OCI-LY7 (cell line): ENCODE measurements around the gene RASA2. TPM values are rescaled to one million over a fixed set of nuclear protein-coding genes. Genes with fewer than 3 reads are reported as not detected.

Experiments used
- BruUV-seq: library from RNA; stranded (reverse); fragments of 400-500 nt; replicated peaks from 2 replicates; lab custom pipeline; 2021; lab: Mats Ljungman, UMichigan
- CTCF ChIA-PET: fragments of 300-600 bp; sonication (Branson Sonifier 250); formaldehyde crosslinking; loops from one replicate; lab custom pipeline; 2022; ENCODE audit warnings: antibody characterized with exemption; ENCODE audit not compliant: unreplicated experiment; lab: Charles Lee
- POLR2A ChIA-PET: fragments of 300-600 bp; sonication (Branson Sonifier 250); formaldehyde crosslinking; loops from one replicate; lab custom pipeline; 2022; ENCODE audit warnings: antibody characterized with exemption; lab: Charles Lee
- DNase-seq: peaks from one replicate; pipeline ENCODE4 v3.0.0-alpha.2; 2015; ENCODE audit warnings: low spot score
- H2AFZ ChIP-seq: fragments of 200-600 bp; sonication (generic), shearing (Covaris generic); 2 replicates; pipeline ENCODE4 v1.6.1; 2014; ENCODE audit warnings: mild to moderate bottlenecking, antibody characterized with exemption, low read length, moderate library complexity
- H3K27ac ChIP-seq: fragments of 200-600 bp; sonication (generic); 2 replicates; pipeline ENCODE4 v1.5.1; 2014; ENCODE audit warnings: mixed run types, low read depth, mild to moderate bottlenecking, moderate library complexity, low read length, inconsistent platforms; ENCODE audit not compliant: poor library complexity, severe bottlenecking
- H3K36me3 ChIP-seq: fragments of 200-600 bp; sonication (generic); 2 replicates; pipeline ENCODE4 v1.6.1; 2014; ENCODE audit warnings: mild to moderate bottlenecking, antibody characterized with exemption, low read length, moderate library complexity, mixed read lengths; ENCODE audit not compliant: insufficient read depth
- H3K4me1 ChIP-seq: fragments of 200-600 bp; sonication (generic); 2 replicates; pipeline ENCODE4 v1.5.1; 2014; ENCODE audit warnings: mild to moderate bottlenecking, low read length; ENCODE audit not compliant: insufficient read depth, poor library complexity, severe bottlenecking
- H3K4me2 ChIP-seq: fragments of 200-600 bp; sonication (generic); 2 replicates; pipeline ENCODE4 v1.6.1; 2014; ENCODE audit warnings: mild to moderate bottlenecking, low read length
- H3K4me3 ChIP-seq: fragments of 200-600 bp; sonication (generic); 2 replicates; pipeline ENCODE4 v1.5.1; 2014; ENCODE audit warnings: mild to moderate bottlenecking, low read depth, low read length; ENCODE audit not compliant: poor library complexity, severe bottlenecking
- H3K79me2 ChIP-seq: fragments of 200-600 bp; sonication (generic); 2 replicates; pipeline ENCODE4 v1.6.1; 2016; ENCODE audit warnings: low read depth, mild to moderate bottlenecking, low read length, moderate library complexity, mixed read lengths; ENCODE audit not compliant: insufficient read depth
- H3K9me2 ChIP-seq: fragments of 200-600 bp; sonication (generic); 2 replicates; pipeline ENCODE4 v1.6.1; 2016; ENCODE audit warnings: mild to moderate bottlenecking, low read length, mixed read lengths; ENCODE audit not compliant: insufficient read depth
- H3K9me3 ChIP-seq: fragments of 200-600 bp; sonication (generic); 2 replicates; pipeline ENCODE4 v1.6.1; 2014; ENCODE audit warnings: mild to moderate bottlenecking, mixed run types, low read length, mixed read lengths
- H4K20me1 ChIP-seq: fragments of 200-600 bp; sonication (generic); 2 replicates; pipeline ENCODE4 v1.6.1; 2014; ENCODE audit warnings: mild to moderate bottlenecking, antibody characterized with exemption, low read length, moderate library complexity, mixed read lengths; ENCODE audit not compliant: insufficient read depth
- CTCF ChIP-seq: fragments of 200-600 bp; sonication (generic); conservative IDR thresholded peaks from 2 replicates; pipeline ENCODE4 v1.5.1; 2014; ENCODE audit warnings: mild to moderate bottlenecking, antibody characterized with exemption, low read length, moderate library complexity, mixed read lengths
- EZH2phosphoT487 ChIP-seq: fragments of 200-600 bp; sonication (generic); IDR thresholded peaks from 2 replicates; pipeline ENCODE4 v1.6.1; 2018; ENCODE audit warnings: low read depth, borderline replicate concordance, mild to moderate bottlenecking, mixed run types, antibody characterized with exemption, low read length, moderate library complexity, mixed read lengths
- intact Hi-C: fragments of 100-400 bp; cut with micrococcal nuclease; formaldehyde crosslinking; loops from one replicate; pipeline ENCODE4 v1.10.0; 2022; ENCODE audit not compliant: unreplicated experiment
- total RNA-seq, 2 experiments: library from RNA; depleted of rRNA in 1 of 2; stranded (reverse); fragments of >200 nt in 1 of 2; shearing (Covaris generic) in 1 of 2; gene quantifications; 2 replicates each; pipeline ENCODE4 v1.2.3, GENCODE V29; 2014 to 2022

The RASA2 gene
- total RNA-seq, 2 experiments from 2014 or later: 11.0 to 21.7 TPM

- DNase-seq: no peak
- TF ChIP-seq EZH2phosphoT487: no peak
- BruUV-seq: no TSS peak
- H4K20me1 ChIP-seq: no peaks in the 10 kb centered on the region
- no peaks in the 10 kb centered on the region for H3K9me2 ChIP-seq
- H3K9me3 ChIP-seq: peaks cover 23% of the 10 kb centered on the region; the same call in 1 of the 2 replicates
- H3K4me1 ChIP-seq: no peaks in the 10 kb centered on the region
- POLR2A ChIA-PET: no interaction called here
- CTCF ChIA-PET: no interaction called here
- H3K27ac ChIP-seq: no peak overlapping the region
- no peak overlapping the region for H3K4me2 ChIP-seq
- H2AFZ ChIP-seq: no peak overlapping the region
- H3K36me3 ChIP-seq: peaks cover 41% of the 10 kb centered on the region
- H3K4me3 ChIP-seq: no peak overlapping the region
- intact Hi-C loops: no loop called here
- no peaks in the 10 kb centered on the region for H3K79me2 ChIP-seq
Measured at GRCh38 chr3:141537856-141538255, 51.0 kb downstream of the RASA2 start.

- no peaks in the 10 kb centered on the region for H3K4me1 ChIP-seq
- peaks cover 49% of the 10 kb centered on the region for H3K36me3 ChIP-seq
- peaks cover 28% of the 10 kb centered on the region; the same call in 1 of the 2 replicates for H3K9me3 ChIP-seq
- no peak overlapping the region for H3K4me3 ChIP-seq
- no peak for DNase-seq
- H2AFZ ChIP-seq: no peak overlapping the region
- BruUV-seq: no TSS peak
- no peaks in the 10 kb centered on the region for H3K79me2 ChIP-seq
- no peak for TF ChIP-seq CTCF
- TF ChIP-seq EZH2phosphoT487: no peak
- H3K27ac ChIP-seq: no peak overlapping the region
- H4K20me1 ChIP-seq: no peaks in the 10 kb centered on the region
- H3K4me2 ChIP-seq: no peak overlapping the region
- ChIA-PET POLR2A (interaction anchor here (1.3 kb wide), 1 partner anchor 16 kb away, joined by 3 read pairs; no protein-coding TSS in a partner anchor), CTCF (no interaction called here)
- intact Hi-C loops: no loop called here
- no peaks in the 10 kb centered on the region for H3K9me2 ChIP-seq
Measured at GRCh38 chr3:141538568-141539240, 51.9 kb downstream of the RASA2 start.

GRCh38 chr3:141539431-141540187 lies 52.8 kb downstream of the RASA2 start:
- BruUV-seq: no TSS peak
- Histone ChIP-seq H3K4me2 (no peak overlapping the region), H3K9me3 (peaks cover 28% of the 10 kb centered on the region; the same call in 1 of the 2 replicates), H3K36me3 (peaks cover 43% of the 10 kb centered on the region), H3K9me2 (no peaks in the 10 kb centered on the region), H3K27ac (no peak overlapping the region), H3K79me2 (no peaks in the 10 kb centered on the region), H2AFZ (no peak overlapping the region), H3K4me3 (no peak overlapping the region), H4K20me1 (no peaks in the 10 kb centered on the region), H3K4me1 (no peaks in the 10 kb centered on the region)
- CTCF ChIA-PET: no interaction called here
- POLR2A ChIA-PET: interaction anchor here (0.6 to 1.5 kb wide), 3 partner anchors 15 to 291 kb away, joined by 3 read pairs; no protein-coding TSS in a partner anchor
- DNase-seq: no peak
- intact Hi-C loops: no loop called here
- TF ChIP-seq CTCF: no peak
- no peak for TF ChIP-seq EZH2phosphoT487
